Thymus (tissue), 11 donors: ENCODE results near the gene TALDO1. TPM values are rescaled to one million over a fixed set of nuclear protein-coding genes. Genes with fewer than 3 reads are reported as not detected.

ENCODE experiments used
- DNase-seq, 9 donors: peaks; one replicate each; pipeline ENCODE4 v3.0.0-alpha.2; 2013; ENCODE audit warnings: low spot score in 9 of 9, low read depth in 6 of 9, missing footprints in 1 of 9
- H3K27ac ChIP-seq, 2 donors: one replicate each; pipeline ENCODE4 v1.5.1; 2013; ENCODE audit warnings: control low read depth in 1 of 2, low read depth in 1 of 2, low read length in 1 of 2, mild to moderate bottlenecking in 1 of 2, moderate library complexity in 1 of 2
- H3K27me3 ChIP-seq, 2 donors: one replicate each; pipeline ENCODE4 v1.5.1; 2013; ENCODE audit warnings: low read length in 1 of 2; ENCODE audit not compliant: control insufficient read depth in 2 of 2, insufficient read depth in 1 of 2
- H3K36me3 ChIP-seq, 2 donors: one replicate each; pipeline ENCODE4 v1.5.1; 2013; ENCODE audit warnings: low read length in 1 of 2, mild to moderate bottlenecking in 1 of 2, moderate library complexity in 1 of 2; ENCODE audit not compliant: control insufficient read depth in 2 of 2, insufficient read depth in 2 of 2
- H3K4me1 ChIP-seq, 2 donors: one replicate each; pipeline ENCODE4 v1.5.1; 2013; ENCODE audit warnings: low read length in 2 of 2; ENCODE audit not compliant: control insufficient read depth in 2 of 2, insufficient read depth in 2 of 2
- H3K4me3 ChIP-seq, 2 donors: one replicate each; pipeline ENCODE4 v1.5.1; 2013; ENCODE audit warnings: low read length in 2 of 2, control low read depth in 1 of 2, mild to moderate bottlenecking in 1 of 2
- H3K9me3 ChIP-seq, 2 donors: one replicate each; pipeline ENCODE4 v1.5.1; 2013; ENCODE audit warnings: low read length in 1 of 2, mild to moderate bottlenecking in 1 of 2; ENCODE audit not compliant: control insufficient read depth in 2 of 2, insufficient read depth in 1 of 2
- WGBS: extraction: QIAGEN DNeasy Blood & Tissue Kit; methylation state at CpG from one replicate; pipeline ENCODE4 v1.1.7; 2013; 5-methylcytosine and 5-hydroxymethylcytosine counted together
- polyA plus RNA-seq: library from polyadenylated mRNA; stranded (reverse); fragments of 200-250 nt; gene quantifications from one replicate; pipeline ENCODE4 v1.2.3, GENCODE V29; 2013
- total RNA-seq: library from RNA; stranded (reverse); fragments of 120-200 nt; gene quantifications from one replicate; pipeline ENCODE4 v1.2.4, GENCODE V29; 2013
- donor health status: healthy.

Gene TALDO1
- total and polyA plus RNA-seq, 2 donors, result 115 to 141 TPM

DNA sequence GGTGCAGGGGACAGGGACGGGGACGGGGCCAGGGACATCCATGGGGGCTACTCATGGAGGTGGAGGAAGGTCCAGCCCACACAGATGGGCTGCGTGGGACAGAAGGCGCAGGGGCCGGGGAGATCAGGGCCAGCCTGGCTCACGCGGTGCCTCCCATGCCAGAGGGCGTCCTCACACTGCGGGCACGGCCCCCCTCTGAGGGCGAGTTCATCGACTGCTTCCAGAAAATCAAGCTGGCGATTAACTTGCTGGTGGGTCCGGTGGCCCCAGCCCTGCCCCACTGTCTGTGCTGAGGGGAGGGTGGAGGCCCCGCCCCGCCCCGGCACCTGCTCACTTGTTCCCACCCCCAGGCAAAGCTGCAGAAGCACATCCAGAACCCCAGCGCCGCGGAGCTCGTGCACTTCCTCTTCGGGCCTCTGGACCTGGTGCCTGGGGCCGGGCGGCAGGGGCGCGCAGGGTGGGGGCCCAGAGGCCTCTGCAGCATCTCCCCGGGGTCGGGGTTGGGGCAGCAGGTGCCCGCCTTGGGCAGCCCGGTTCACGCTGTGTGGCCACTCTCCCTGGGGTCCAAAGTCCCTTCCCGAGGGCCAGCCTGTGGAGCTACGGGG is 25.4 kb upstream of the TALDO1 start:
- H3K27ac ChIP-seq, result no peak overlapping the region
- H3K36me3 ChIP-seq, result no peaks in the 10 kb centered on the region
- WGBS, result 9% methylated on average over 33 of the region's 33 CpGs
- H3K4me3 ChIP-seq, result peak overlapping the region in 1 of 2 donors; percentile 29
- peaks cover 4 to 24% of the 10 kb centered on the region in 2 donors for H3K4me1 ChIP-seq
- peaks cover 0 to 7% of the 10 kb centered on the region in 2 donors for H3K9me3 ChIP-seq
- DNase-seq, result peak in 2 of 9 donors; percentile 37 to 56
- peaks cover 69 to 86% of the 10 kb centered on the region in 2 donors for H3K27me3 ChIP-seq

DNA sequence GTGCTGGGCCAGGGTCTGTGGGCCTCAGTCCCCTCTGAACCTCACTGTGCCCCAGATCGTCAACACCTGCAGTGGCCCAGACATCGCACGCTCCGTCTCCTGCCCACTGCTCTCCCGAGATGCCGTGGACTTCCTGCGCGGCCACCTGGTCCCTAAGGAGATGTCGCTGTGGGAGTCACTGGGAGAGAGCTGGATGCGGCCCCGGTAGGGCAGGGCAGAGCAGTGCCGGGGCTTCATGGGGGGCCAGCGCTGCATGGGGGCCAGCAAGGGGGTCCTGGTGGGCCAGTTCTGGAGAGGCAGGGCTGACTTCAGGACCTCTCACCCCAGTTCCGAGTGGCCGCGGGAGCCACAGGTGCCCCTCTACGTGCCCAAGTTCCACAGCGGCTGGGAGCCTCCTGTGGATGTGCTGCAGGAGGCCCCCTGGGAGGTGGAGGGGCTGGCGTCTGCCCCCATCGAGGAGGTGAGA is 24.9 kb upstream of the TALDO1 start:
- no peak overlapping the region for H3K4me3 ChIP-seq
- H3K9me3 ChIP-seq, result peaks cover 0 to 7% of the 10 kb centered on the region in 2 donors
- peaks cover 74 to 87% of the 10 kb centered on the region in 2 donors for H3K27me3 ChIP-seq
- H3K4me1 ChIP-seq, result peaks cover 4 to 26% of the 10 kb centered on the region in 2 donors
- DNase-seq, result no peak
- H3K27ac ChIP-seq, result no peak overlapping the region
- no peaks in the 10 kb centered on the region for H3K36me3 ChIP-seq
- WGBS, result 80% methylated on average over 20 of the region's 20 CpGs

DNA sequence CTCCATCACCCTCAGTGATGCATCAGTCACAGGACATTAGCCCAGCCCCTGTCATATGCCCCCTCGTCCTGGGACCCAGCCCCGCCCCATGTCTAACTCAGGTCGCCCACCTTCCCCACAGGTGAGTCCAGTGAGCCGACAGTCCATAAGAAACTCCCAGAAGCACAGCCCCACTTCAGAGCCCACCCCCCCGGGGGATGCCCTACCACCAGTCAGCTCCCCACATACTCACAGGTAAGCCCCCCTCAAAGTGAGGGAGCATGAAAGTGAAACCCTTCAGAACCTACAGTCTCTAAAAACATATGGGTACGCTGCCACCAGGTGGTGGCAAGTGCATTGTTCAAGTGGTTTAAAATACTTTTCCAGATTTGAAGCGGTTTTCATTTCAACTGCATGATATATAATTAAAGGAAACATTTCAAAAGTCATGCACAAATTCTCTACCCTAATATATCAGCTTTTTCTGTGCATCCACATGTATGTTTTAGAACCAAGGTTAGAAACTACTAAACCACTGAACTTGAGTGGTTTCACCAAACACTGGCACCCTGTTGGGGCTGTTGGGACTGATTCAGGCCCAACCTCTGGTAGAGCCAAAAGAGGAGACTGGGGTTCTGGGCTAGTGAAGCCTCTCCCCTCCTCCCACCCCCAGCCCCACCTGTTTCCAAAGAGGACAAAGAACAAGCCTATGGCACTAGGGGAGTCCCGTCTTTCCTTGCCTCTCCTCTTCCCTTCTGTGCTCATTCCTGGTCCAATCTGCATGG is 24.0 kb upstream of the TALDO1 start:
- 59% methylated on average over 8 of the region's 8 CpGs for WGBS
- DNase-seq, result peak in 8 of 9 donors; percentile 54 to 80 (median 64)
- H3K27ac ChIP-seq, result no peak overlapping the region
- H3K4me1 ChIP-seq, result peaks cover 6 to 33% of the 10 kb centered on the region in 2 donors
- H3K4me3 ChIP-seq, result no peak overlapping the region
- H3K27me3 ChIP-seq, result peaks cover 80 to 88% of the 10 kb centered on the region in 2 donors
- H3K36me3 ChIP-seq, result no peaks in the 10 kb centered on the region
- H3K9me3 ChIP-seq, result peaks cover 0 to 7% of the 10 kb centered on the region in 2 donors

DNA sequence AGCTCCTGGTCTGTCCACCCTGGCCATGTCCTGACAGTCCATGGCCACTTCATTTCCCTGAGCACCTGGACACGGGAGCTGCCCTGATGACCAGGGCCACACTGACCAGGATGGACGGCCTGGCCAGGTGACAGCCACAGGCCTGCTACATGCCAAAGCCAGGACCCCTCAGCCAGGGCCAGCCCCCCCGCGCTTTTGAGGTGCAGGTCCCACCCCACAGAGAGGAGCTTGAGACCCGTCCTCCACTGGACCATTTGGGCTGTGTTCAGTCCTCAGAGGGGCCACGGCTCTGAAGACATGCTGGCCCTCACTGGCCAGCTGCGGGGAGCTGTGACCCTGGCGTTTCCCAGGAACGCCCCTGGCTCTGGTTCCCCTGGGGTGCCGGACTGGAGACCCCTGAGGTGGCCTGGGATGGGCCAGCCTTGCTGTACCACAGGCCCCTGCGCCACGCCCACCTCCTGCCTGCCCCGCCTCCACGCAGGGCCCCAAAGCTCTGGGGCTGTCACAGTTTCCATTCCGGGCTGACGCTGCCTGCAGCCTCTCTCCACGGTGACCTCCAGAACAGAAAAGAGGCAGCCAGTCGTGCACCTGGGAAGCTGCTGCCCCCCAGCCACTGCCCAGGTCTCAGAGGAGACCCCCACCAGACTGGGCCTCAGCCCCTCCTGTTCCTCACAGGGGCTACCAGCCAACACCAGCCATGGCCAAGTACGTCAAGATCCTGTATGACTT is 23.1 kb upstream of the TALDO1 start:
- Histone ChIP-seq H3K36me3 (no peaks in the 10 kb centered on the region), H3K27me3 (peaks cover 79 to 87% of the 10 kb centered on the region in 2 donors), H3K4me3 (no peak overlapping the region), H3K9me3 (peaks cover 0 to 7% of the 10 kb centered on the region in 2 donors), H3K4me1 (peaks cover 6 to 34% of the 10 kb centered on the region in 2 donors), H3K27ac (no peak overlapping the region)
- no peak for DNase-seq
- WGBS, result 92% methylated on average over 19 of the region's 19 CpGs

DNA sequence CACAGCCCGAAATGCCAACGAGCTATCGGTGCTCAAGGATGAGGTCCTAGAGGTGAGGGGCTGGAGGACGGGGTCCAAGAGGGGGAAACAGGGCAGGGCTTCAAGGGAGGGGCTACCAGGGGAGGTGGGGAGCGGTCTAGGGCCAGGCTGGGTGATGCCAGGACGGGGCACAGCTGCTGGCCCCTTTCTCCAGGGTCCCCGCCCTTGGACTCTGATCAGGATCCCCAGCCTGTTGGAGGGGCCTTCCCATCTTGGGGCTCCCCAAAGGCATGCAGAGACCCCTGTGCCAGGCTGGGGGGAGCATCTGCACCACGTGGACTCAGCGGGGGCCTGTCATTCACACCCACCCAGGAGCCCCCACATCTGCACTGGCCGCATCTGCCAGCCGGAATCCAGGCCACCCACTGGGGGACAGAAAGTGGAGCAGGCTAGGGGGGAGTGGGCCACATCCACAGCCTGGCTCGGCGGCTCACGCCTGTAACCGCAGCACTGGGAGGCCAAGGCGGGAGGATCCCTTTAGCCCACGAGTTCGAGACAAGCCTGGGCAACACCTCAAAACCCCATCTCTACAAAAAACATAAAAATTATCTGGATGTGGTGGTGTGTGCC is 22.4 kb upstream of the TALDO1 start:
- H3K4me1 ChIP-seq, result peaks cover 6 to 34% of the 10 kb centered on the region in 2 donors
- DNase-seq, result no peak
- H3K27ac ChIP-seq, result no peak overlapping the region
- H3K27me3 ChIP-seq, result peaks cover 72 to 85% of the 10 kb centered on the region in 2 donors
- H3K36me3 ChIP-seq, result no peaks in the 10 kb centered on the region
- peaks cover 0 to 7% of the 10 kb centered on the region in 2 donors for H3K9me3 ChIP-seq
- WGBS, result 90% methylated on average over 18 of the region's 18 CpGs
- H3K4me3 ChIP-seq, result no peak overlapping the region

DNA sequence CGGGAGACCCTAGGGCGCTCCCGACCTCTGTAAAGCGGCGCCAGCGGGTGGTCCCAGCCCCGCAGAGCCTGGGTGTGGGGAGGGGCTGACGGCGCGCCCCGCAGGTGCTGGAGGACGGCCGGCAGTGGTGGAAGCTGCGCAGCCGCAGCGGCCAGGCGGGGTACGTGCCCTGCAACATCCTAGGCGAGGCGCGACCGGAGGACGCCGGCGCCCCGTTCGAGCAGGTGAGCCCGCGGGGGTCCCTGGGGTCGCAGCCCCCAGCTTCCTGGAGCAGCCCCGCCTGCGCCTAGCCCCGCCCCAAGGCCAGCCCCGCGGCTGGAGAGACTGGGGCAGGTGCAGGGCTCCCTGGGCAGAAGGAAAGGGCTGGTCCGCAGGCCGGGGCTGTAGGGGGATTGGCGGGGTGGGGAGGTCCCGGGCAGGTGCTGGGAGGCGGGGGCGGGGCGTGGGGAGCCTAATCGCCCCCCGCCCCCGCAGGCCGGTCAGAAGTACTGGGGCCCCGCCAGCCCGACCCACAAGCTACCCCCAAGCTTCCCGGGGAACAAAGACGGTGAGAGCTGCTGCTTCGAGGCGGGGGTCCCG is 21.6 kb upstream of the TALDO1 start:
- DNase-seq, result no peak
- peaks cover 65 to 77% of the 10 kb centered on the region in 2 donors for H3K27me3 ChIP-seq
- H3K27ac ChIP-seq, result no peak overlapping the region
- WGBS, result 3% methylated on average over 53 of the region's 53 CpGs
- peak overlapping the region in 1 of 2 donors; percentile 35 for H3K4me3 ChIP-seq
- H3K9me3 ChIP-seq, result peaks cover 0 to 7% of the 10 kb centered on the region in 2 donors
- H3K4me1 ChIP-seq, result peaks cover 6 to 32% of the 10 kb centered on the region in 2 donors
- no peaks in the 10 kb centered on the region for H3K36me3 ChIP-seq

DNA sequence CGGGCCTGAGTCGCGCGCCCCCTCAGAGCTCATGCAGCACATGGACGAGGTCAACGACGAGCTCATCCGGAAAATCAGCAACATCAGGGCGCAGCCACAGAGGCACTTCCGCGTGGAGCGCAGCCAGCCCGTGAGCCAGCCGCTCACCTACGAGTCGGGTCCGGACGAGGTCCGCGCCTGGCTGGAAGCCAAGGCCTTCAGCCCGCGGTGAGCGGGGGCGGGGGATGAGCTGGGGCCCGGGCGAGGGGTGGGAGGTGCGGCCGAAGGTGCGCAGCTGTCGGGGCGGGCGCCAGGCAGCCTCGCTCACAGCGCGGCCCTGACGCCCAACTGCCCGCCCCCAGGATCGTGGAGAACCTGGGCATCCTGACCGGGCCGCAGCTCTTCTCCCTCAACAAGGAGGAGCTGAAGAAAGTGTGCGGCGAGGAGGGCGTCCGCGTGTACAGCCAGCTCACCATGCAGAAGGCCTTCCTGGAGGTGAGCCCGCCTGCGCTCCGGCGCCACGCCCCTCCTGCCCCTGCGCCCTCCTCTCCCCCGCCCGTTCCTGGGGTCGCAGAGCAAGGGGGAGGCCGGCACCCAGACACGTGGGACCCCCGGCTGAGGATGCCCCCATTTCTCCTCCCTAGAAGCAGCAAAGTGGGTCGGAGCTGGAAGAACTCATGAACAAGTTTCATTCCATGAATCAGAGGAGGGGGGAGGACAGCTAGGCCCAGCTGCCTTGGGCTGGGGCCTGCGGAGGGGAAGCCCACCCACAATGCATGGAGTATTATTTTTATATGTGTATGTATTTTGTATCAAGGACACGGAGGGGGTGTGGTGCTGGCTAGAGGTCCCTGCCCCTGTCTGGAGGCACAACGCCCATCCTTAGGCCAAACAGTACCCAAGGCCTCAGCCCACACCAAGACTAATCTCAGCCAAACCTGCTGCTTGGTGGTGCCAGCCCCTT is 20.7 kb upstream of the TALDO1 start:
- DNase-seq, result peak in 2 of 9 donors; percentile 32 to 53
- Histone ChIP-seq H3K27ac (peak overlapping the region in 1 of 2 donors; percentile 36), H3K36me3 (no peaks in the 10 kb centered on the region), H3K4me1 (peaks cover 6 to 25% of the 10 kb centered on the region in 2 donors), H3K9me3 (peaks cover 0 to 3% of the 10 kb centered on the region in 2 donors), H3K4me3 (peak overlapping the region in 1 of 2 donors; percentile 35), H3K27me3 (peaks cover 57 to 69% of the 10 kb centered on the region in 2 donors)
- WGBS, result 19% methylated on average over 61 of the region's 61 CpGs

DNA sequence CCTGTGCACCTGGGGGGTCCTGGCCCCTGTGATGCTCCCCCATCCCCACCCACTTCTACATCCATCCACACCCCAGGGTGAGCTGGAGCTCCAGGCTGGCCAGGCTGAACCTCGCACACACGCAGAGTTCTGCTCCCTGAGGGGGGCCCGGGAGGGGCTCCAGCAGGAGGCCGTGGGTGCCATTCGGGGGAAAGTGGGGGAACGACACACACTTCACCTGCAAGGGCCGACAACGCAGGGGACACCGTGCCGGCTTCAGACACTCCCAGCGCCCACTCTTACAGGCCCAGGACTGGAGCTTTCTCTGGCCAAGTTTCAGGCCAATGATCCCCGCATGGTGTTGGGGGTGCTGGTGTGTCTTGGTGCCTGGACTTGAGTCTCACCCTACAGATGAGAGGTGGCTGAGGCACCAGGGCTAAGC is 20.0 kb upstream of the TALDO1 start:
- H3K4me3 ChIP-seq, result no peak overlapping the region
- no peak overlapping the region for H3K27ac ChIP-seq
- peaks cover 50 to 61% of the 10 kb centered on the region in 2 donors for H3K27me3 ChIP-seq
- WGBS, result 98% methylated on average over 12 of the region's 12 CpGs
- no peaks in the 10 kb centered on the region for H3K36me3 ChIP-seq
- no peaks in the 10 kb centered on the region for H3K9me3 ChIP-seq
- peaks cover 3 to 17% of the 10 kb centered on the region in 2 donors for H3K4me1 ChIP-seq
- no peak for DNase-seq
